ENCODE measurements around the gene GVQW3. TPM values are rescaled to one million over a fixed set of nuclear protein-coding genes. Genes with fewer than 3 reads are reported as not detected.

GVQW3 gene
- total RNA-seq, 1 experiment from 2014 or later = 4.7 TPM

DNA sequence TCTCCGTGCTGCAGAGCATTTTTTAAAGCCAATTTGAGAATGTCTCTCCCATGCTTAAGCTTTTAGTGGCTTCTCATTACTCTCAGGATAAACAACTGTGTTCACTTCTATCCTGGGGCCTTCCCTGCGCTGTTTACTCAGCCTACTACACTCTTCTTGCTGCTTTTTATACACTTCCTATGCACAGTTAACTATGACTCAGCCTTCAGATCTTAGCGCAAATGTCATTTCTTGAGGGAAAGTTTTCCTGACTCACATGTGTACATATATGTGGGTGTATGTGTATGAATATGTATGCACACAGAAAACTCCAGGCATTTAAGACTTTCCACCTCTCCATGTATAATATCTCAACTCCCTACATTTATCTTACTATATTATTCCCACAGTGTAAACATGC is 10.0 kb upstream of the GVQW3 start:
- intact Hi-C loops (cut with micrococcal nuclease) = loop anchor here (10.0 kb wide), 1 partner anchor 144 kb away; no protein-coding TSS in a partner anchor
- BruUV-seq (replicated peaks) = no TSS peak
- Histone ChIP-seq H3K27ac (ENCODE audit: low read depth, low read length) (no peak overlapping the region), H3K79me2 (ENCODE audit: insufficient read depth, low read length) (peaks cover 96% of the 10 kb centered on the region), H3K4me3 (replicated peaks in 1 of 2; ENCODE audit: low read depth in 1 of 2, low read length in 2 of 2) (no peak overlapping the region), H3K27me3 (ENCODE audit: insufficient read depth, low read length) (no peaks in the 10 kb centered on the region), H3K9ac (ENCODE audit: low read length) (no peak overlapping the region), H3K9me3 (ENCODE audit: control insufficient read depth in 1 of 2, insufficient read depth in 1 of 2, low read depth in 1 of 2, low read length in 2 of 2) (no peaks in the 10 kb centered on the region), H2AFZ (ENCODE audit: low read depth, low read length, poor library complexity, severe bottlenecking) (no peak overlapping the region), H4K20me1 (ENCODE audit: insufficient read depth) (no peaks in the 10 kb centered on the region; the same call in 1 of the 2 replicates), H3K9me2 (ENCODE audit: insufficient read depth) (no peaks in the 10 kb centered on the region), H3K36me3 (ENCODE audit: control insufficient read depth in 1 of 2, insufficient read depth in 2 of 2, low read length in 2 of 2) (no peaks in the 10 kb centered on the region), H3K4me1 (ENCODE audit: control insufficient read depth in 1 of 2, insufficient read depth in 2 of 2, low read length in 2 of 2) (peaks cover 7 to 12% of the 10 kb centered on the region in 2 experiments; a peak in 3 of 4 replicates), H3K4me2 (ENCODE audit: low read length) (peak overlapping the region; percentile 38)
- POLR2A ChIA-PET = no interaction called here
- RAD21 ChIA-PET (ENCODE audit: low non-redundant PET in 1 of 2, low total read pairs in 2 of 2, uncharacterized antibody in 2 of 2, unreplicated experiment in 2 of 2) = no interaction called here
- DNase-seq (ENCODE audit: low read depth, low spot score) (peak; percentile 28), ATAC-seq (peak; percentile 73)
- CTCF ChIA-PET = no interaction called here
- TF ChIP-seq SRF (IDR thresholded peaks at IDR 0.05; ENCODE audit: low read depth) (no peak), EZH2phosphoT487 (IDR thresholded peaks at IDR 0.05; ENCODE audit: borderline replicate concordance) (no peak), ELF1 (IDR thresholded peaks at IDR 0.05; ENCODE audit: borderline replicate concordance, low read depth) (no peak), YY1 (IDR thresholded peaks at IDR 0.05; ENCODE audit: extremely low read depth, insufficient replicate concordance, low read depth, low read length) (no peak), EGR1 (IDR thresholded peaks at IDR 0.05; ENCODE audit: low read depth) (peak; percentile 48; the same call in 1 of the 2 replicates), ZFX (IDR thresholded peaks at IDR 0.05) (no peak), CEBPB (IDR thresholded peaks at IDR 0.05; ENCODE audit: low read depth) (no peak), POLR2A (IDR thresholded peaks at IDR 0.05; ENCODE audit: borderline replicate concordance, extremely low read depth, insufficient read depth, insufficient read length) (no peak), POLR2AphosphoS5 (IDR thresholded peaks at IDR 0.05; ENCODE audit: low read depth, low read length) (no peak), SP1 (IDR thresholded peaks at IDR 0.05; ENCODE audit: low read depth) (peak; percentile 40; the same call in 1 of the 2 replicates), SIN3A (IDR thresholded peaks at IDR 0.05; ENCODE audit: low read depth) (0 out of 2 replicates have a peak, but pooled peaks have one; percentile 43), ZNF274 (IDR thresholded peaks at IDR 0.05; ENCODE audit: low read depth, low read length) (no peak), FOSL1 (IDR thresholded peaks at IDR 0.05; ENCODE audit: low read depth) (peak; percentile 63), RAD21 (IDR thresholded peaks at IDR 0.05; ENCODE audit: low read depth) (no peak), CBX3 (IDR thresholded peaks at IDR 0.05; ENCODE audit: low read depth) (no peak), TCF7L2 (IDR thresholded peaks at IDR 0.05; ENCODE audit: borderline replicate concordance, extremely low read depth, insufficient read depth, insufficient read length) (peak; percentile 17), JUND (IDR thresholded peaks at IDR 0.05) (peak; percentile 47; the same call in 1 of the 2 replicates)
- TF ChIP-seq, protein P1, sequence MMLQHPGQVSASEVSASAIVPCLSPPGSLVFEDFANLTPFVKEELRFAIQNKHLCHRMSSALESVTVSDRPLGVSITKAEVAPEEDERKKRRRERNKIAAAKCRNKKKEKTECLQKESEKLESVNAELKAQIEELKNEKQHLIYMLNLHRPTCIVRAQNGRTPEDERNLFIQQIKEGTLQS (IDR thresholded peaks at IDR 0.05) = no peak
- TF ChIP-seq, protein P2, sequence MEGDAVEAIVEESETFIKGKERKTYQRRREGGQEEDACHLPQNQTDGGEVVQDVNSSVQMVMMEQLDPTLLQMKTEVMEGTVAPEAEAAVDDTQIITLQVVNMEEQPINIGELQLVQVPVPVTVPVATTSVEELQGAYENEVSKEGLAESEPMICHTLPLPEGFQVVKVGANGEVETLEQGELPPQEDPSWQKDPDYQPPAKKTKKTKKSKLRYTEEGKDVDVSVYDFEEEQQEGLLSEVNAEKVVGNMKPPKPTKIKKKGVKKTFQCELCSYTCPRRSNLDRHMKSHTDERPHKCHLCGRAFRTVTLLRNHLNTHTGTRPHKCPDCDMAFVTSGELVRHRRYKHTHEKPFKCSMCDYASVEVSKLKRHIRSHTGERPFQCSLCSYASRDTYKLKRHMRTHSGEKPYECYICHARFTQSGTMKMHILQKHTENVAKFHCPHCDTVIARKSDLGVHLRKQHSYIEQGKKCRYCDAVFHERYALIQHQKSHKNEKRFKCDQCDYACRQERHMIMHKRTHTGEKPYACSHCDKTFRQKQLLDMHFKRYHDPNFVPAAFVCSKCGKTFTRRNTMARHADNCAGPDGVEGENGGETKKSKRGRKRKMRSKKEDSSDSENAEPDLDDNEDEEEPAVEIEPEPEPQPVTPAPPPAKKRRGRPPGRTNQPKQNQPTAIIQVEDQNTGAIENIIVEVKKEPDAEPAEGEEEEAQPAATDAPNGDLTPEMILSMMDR (IDR thresholded peaks at IDR 0.05 in 2 of 3, conservative IDR thresholded peaks at IDR 0.05 in 1 of 3; ENCODE audit: borderline replicate concordance in 1 of 3, insufficient read depth in 1 of 3, low read depth in 2 of 3, low read length in 2 of 3) = no peak
- TF ChIP-seq, protein P3, sequence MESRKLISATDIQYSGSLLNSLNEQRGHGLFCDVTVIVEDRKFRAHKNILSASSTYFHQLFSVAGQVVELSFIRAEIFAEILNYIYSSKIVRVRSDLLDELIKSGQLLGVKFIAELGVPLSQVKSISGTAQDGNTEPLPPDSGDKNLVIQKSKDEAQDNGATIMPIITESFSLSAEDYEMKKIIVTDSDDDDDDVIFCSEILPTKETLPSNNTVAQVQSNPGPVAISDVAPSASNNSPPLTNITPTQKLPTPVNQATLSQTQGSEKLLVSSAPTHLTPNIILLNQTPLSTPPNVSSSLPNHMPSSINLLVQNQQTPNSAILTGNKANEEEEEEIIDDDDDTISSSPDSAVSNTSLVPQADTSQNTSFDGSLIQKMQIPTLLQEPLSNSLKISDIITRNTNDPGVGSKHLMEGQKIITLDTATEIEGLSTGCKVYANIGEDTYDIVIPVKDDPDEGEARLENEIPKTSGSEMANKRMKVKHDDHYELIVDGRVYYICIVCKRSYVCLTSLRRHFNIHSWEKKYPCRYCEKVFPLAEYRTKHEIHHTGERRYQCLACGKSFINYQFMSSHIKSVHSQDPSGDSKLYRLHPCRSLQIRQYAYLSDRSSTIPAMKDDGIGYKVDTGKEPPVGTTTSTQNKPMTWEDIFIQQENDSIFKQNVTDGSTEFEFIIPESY (IDR thresholded peaks at IDR 0.05; ENCODE audit: extremely low read depth, insufficient replicate concordance, low read length) = no peak
- TF ChIP-seq, protein P4, sequence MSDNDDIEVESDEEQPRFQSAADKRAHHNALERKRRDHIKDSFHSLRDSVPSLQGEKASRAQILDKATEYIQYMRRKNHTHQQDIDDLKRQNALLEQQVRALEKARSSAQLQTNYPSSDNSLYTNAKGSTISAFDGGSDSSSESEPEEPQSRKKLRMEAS (IDR thresholded peaks at IDR 0.05) = no peak
- TF ChIP-seq, protein P5, sequence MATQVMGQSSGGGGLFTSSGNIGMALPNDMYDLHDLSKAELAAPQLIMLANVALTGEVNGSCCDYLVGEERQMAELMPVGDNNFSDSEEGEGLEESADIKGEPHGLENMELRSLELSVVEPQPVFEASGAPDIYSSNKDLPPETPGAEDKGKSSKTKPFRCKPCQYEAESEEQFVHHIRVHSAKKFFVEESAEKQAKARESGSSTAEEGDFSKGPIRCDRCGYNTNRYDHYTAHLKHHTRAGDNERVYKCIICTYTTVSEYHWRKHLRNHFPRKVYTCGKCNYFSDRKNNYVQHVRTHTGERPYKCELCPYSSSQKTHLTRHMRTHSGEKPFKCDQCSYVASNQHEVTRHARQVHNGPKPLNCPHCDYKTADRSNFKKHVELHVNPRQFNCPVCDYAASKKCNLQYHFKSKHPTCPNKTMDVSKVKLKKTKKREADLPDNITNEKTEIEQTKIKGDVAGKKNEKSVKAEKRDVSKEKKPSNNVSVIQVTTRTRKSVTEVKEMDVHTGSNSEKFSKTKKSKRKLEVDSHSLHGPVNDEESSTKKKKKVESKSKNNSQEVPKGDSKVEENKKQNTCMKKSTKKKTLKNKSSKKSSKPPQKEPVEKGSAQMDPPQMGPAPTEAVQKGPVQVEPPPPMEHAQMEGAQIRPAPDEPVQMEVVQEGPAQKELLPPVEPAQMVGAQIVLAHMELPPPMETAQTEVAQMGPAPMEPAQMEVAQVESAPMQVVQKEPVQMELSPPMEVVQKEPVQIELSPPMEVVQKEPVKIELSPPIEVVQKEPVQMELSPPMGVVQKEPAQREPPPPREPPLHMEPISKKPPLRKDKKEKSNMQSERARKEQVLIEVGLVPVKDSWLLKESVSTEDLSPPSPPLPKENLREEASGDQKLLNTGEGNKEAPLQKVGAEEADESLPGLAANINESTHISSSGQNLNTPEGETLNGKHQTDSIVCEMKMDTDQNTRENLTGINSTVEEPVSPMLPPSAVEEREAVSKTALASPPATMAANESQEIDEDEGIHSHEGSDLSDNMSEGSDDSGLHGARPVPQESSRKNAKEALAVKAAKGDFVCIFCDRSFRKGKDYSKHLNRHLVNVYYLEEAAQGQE (IDR thresholded peaks at IDR 0.05; ENCODE audit: low read depth) = no peak

Measured in HCT116 (cell line).